B cell (primary cell): ENCODE data around the gene PLEKHG2. TPM values are rescaled to one million over a fixed set of nuclear protein-coding genes. Genes with fewer than 3 reads are reported as not detected.

Source experiments
- ATAC-seq: fragments of 200-7000 bp; cut with Tn5 transposase; one replicate; pipeline ENCODE4 v1.10.0; 2021; ENCODE audit warnings: low read depth, mild to moderate bottlenecking, moderate number of reproducible peaks, moderate library complexity
- CTCF ChIA-PET: fragments of 350-600 bp; sonication (Branson Sonifier 250); formaldehyde crosslinking; loops from one replicate; lab custom pipeline; 2021; ENCODE audit warnings: antibody characterized with exemption, inconsistent platforms; lab: Charles Lee
- POLR2A ChIA-PET: fragments of 350-600 bp; sonication (Branson Sonifier 250); formaldehyde crosslinking; loops from one replicate; lab custom pipeline; 2021; ENCODE audit warnings: antibody characterized with exemption; lab: Charles Lee
- DNase-seq: peaks from one replicate; pipeline ENCODE4 v3.0.0; 2013
- H2AFZ ChIP-seq: 2 replicates; pipeline ENCODE4 v1.6.1; 2012; ENCODE audit warnings: mild to moderate bottlenecking, low read depth, low read length; ENCODE audit not compliant: insufficient read depth, poor library complexity, severe bottlenecking
- H3K27ac ChIP-seq, 2 donors: 1 replicate in 1 of 2; 2 replicates in 1 of 2; pipeline ENCODE4 v1.5.1; 2012 to 2013; ENCODE audit warnings: low read length in 2 of 2, mild to moderate bottlenecking in 2 of 2, moderate library complexity in 1 of 2
- H3K27me3 ChIP-seq, 4 experiments: fragments of 200-600 bp in 1 of 4; sonication (generic) in 1 of 4; replicated peaks in 1 of 4; 1 replicate in 2 of 4; 2 replicates in 2 of 4; pipeline versions ENCODE4 v1.6.1 to v1.7.0; 2013 to 2016; ENCODE audit warnings: low read length in 3 of 4, mild to moderate bottlenecking in 2 of 4, mixed read lengths in 1 of 4, moderate library complexity in 1 of 4; ENCODE audit not compliant: insufficient read depth in 4 of 4, control insufficient read depth in 3 of 4; ENCODE audit errors: control extremely low read depth in 1 of 4
- H3K36me3 ChIP-seq, 2 experiments: replicated peaks in 1 of 2; 1 replicate in 1 of 2; 2 replicates in 1 of 2; pipeline versions ENCODE4 v1.6.1 to v1.7.1; 2013; ENCODE audit warnings: low read length in 1 of 2; ENCODE audit not compliant: insufficient read depth in 2 of 2, control insufficient read depth in 1 of 2; ENCODE audit errors: control extremely low read depth in 1 of 2, extremely low read depth in 1 of 2
- H3K4me1 ChIP-seq, 2 donors: fragments of 200-600 bp in 1 of 2; sonication (generic) in 1 of 2; 1 replicate in 1 of 2; 2 replicates in 1 of 2; pipeline versions ENCODE4 v1.5.1 to v1.6.1; 2013 to 2017; ENCODE audit warnings: low read length in 2 of 2; ENCODE audit not compliant: control insufficient read depth in 2 of 2, insufficient read depth in 2 of 2
- H3K4me2 ChIP-seq: replicated peaks from 2 replicates; pipeline ENCODE3; 2012; ENCODE audit warnings: mild to moderate bottlenecking, low read depth, low read length; ENCODE audit not compliant: poor library complexity, severe bottlenecking
- H3K4me3 ChIP-seq, 5 experiments: fragments of 200-600 bp in 1 of 5; sonication (generic) in 1 of 5; 1 replicate in 3 of 5; 2 replicates in 2 of 5; pipeline versions ENCODE4 v1.5.1 to v1.7.0; 2011 to 2016; ENCODE audit warnings: low read length in 4 of 5, mild to moderate bottlenecking in 4 of 5, low read depth in 2 of 5, control low read depth in 1 of 5, moderate library complexity in 1 of 5; ENCODE audit not compliant: insufficient read depth in 1 of 5; ENCODE audit errors: control extremely low read depth in 1 of 5, extremely low read depth in 1 of 5
- H3K79me2 ChIP-seq: fragments of 200-600 bp; sonication (generic); one replicate; pipeline ENCODE4 v1.6.0; 2016; ENCODE audit warnings: low read length; ENCODE audit not compliant: control insufficient read depth, insufficient read depth
- H3K9ac ChIP-seq: fragments of 200-600 bp; sonication (generic); 2 replicates; pipeline ENCODE4 v1.6.1; 2017; ENCODE audit warnings: mild to moderate bottlenecking, low read length, moderate library complexity
- H3K9me3 ChIP-seq, 3 donors: one replicate each; pipeline versions ENCODE4 v1.6.1 to v1.7.1; 2013; ENCODE audit warnings: low read length in 2 of 3; ENCODE audit not compliant: control insufficient read depth in 2 of 3, insufficient read depth in 1 of 3; ENCODE audit errors: control extremely low read depth in 1 of 3
- H4K20me1 ChIP-seq: 2 replicates; pipeline ENCODE4 v1.6.0; 2012; ENCODE audit warnings: mild to moderate bottlenecking, low read length; ENCODE audit not compliant: insufficient read depth, control insufficient read depth, poor library complexity, severe bottlenecking
- H3K27ac Mint-ChIP-seq: one replicate; pipeline ENCODE4 v1.8.0; 2021; ENCODE audit warnings: mixed read lengths
- H3K27me3 Mint-ChIP-seq: one replicate; pipeline ENCODE4 v1.8.0; 2021; ENCODE audit warnings: mixed read lengths
- H3K4me1 Mint-ChIP-seq: one replicate; pipeline ENCODE4 v1.8.0; 2021; ENCODE audit warnings: mixed read lengths
- H3K4me3 Mint-ChIP-seq: one replicate; pipeline ENCODE4 v1.8.0; 2021; ENCODE audit warnings: mixed read lengths
- H3K9me3 Mint-ChIP-seq: one replicate; pipeline ENCODE4 v1.8.0; 2022; ENCODE audit warnings: mixed read lengths; ENCODE audit not compliant: insufficient read depth
- CTCF ChIP-seq: fragments of 200-600 bp; IDR thresholded peaks from one replicate; pipeline ENCODE4 v1.8.0; 2022; ENCODE audit warnings: antibody characterized with exemption, mild to moderate bottlenecking
- EZH2 ChIP-seq: IDR thresholded peaks from 2 replicates; pipeline ENCODE4 v1.6.1; 2012; ENCODE audit warnings: borderline replicate concordance, low read depth, mild to moderate bottlenecking, moderate library complexity, low read length; ENCODE audit not compliant: insufficient read depth, poor library complexity, severe bottlenecking
- WGBS: methylation state at CpG from one replicate; pipeline ENCODE4 v1.1.5; 2013; ENCODE audit warnings: missing lambda C conversion rate; ENCODE audit not compliant: insufficient coverage; 5-methylcytosine and 5-hydroxymethylcytosine counted together
- intact Hi-C: fragments of 100-400 bp; cut with micrococcal nuclease; formaldehyde crosslinking; loops from one replicate; pipeline ENCODE4 v1.10.0; 2022
- polyA plus RNA-seq: library from polyadenylated mRNA; depleted of rRNA; stranded (reverse); fragments of >200 nt; gene quantifications from 2 replicates; pipeline ENCODE4 v1.2.3, GENCODE V29; 2012
- total RNA-seq, 2 donors: library from RNA; stranded (reverse); fragments of 120-200 nt in 1 of 2; gene quantifications; 1 replicate in 1 of 2; 2 replicates in 1 of 2; pipeline versions ENCODE4 v1.2.3 to v1.2.4, GENCODE V29; 2013 to 2022

Gene PLEKHG2
- total and polyA plus RNA-seq, 2 donors (not counting 1 experiment from before 2014, with no cell fraction given), result 27.0 to 167 TPM

DNA sequence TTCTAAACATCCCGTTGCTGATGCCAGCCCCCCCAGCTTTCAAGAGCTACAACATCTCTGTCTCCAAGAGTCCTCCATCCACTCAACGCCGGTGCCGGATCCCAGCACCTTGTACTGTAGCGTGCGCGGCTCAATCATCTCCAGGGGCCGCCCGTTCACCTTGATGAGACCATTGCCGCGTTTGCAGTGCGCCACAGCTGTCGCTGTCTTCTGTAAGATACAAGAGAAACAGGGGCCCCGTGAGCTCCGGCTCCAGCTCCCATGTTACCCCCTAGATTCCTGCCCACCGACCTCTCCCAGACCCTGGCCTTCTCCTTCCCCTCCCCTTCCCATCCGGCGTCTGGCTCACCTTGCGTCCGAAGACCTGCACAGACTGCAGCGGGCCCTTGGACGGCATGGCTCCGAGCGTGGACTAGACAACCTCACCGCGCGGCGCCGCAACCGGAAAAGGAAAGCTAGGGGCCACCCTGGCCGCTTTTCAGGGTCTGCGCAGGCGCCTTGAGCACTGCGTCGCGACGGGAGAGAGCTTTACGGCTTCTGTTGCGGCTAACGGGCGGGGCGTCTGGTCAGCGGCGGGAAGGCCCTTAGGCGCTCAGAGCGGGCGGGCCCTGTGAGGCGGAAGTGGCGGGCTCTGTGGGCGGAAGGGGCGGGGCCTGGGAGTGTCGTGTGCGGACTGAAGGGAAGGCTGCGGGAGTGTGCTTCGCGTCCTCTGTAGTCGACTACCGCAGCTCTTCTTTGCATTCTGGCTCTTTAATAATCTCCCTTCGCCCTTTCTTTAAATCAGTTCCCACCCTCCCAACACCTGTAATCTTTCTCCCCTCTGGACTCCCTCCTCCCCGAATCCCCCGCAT is 23.3 kb downstream of the PLEKHG2 start, which contains the start of gene RPS16:
Gene RPS16, minus strand, starts transcription at position 451 of the 851 bp plus-strand sequence. Its CDS starts 54 bp downstream, at position 397.
- Mint-ChIP-seq H3K4me3 (peak within 1 kb of the TSS; percentile 100), H3K27me3 (no peaks in the 10 kb centered on the region), H3K27ac (peak within 1 kb of the TSS; percentile 100), H3K4me1 (peaks cover 47% of the 10 kb centered on the region), H3K9me3 (no peaks in the 10 kb centered on the region)
- Histone ChIP-seq H3K36me3 (peaks cover 7 to 37% of the 10 kb centered on the region in 2 experiments), H3K4me1 (peaks cover 29 to 35% of the 10 kb centered on the region in 2 donors), H3K9ac (peak within 1 kb of the TSS; percentile 96), H3K9me3 (no peaks in the 10 kb centered on the region), H3K79me2 (peaks cover 49% of the 10 kb centered on the region), H3K27ac (peak within 1 kb of the TSS; percentile 80 to 93), H3K4me2 (peak within 1 kb of the TSS; percentile 92), H4K20me1 (peaks cover 34% of the 10 kb centered on the region), H3K27me3 (no peaks in the 10 kb centered on the region), H2AFZ (peak within 1 kb of the TSS; percentile 86), H3K4me3 (peak within 1 kb of the TSS; percentile 65 to 100 (median 84))
- intact Hi-C loops, result loop anchor here (1.0 kb wide), 6 partner anchors 10 to 310 kb away; partner anchors contain the start of genes EID2B, MED29, PAF1 and PAK4
- ChIA-PET POLR2A (interaction anchor here (0.7 to 1.9 kb wide), 20 partner anchors 9 to 1061 kb away, joined by 3 to 42 read pairs (median 10); partner anchors contain the start of genes GMFG, MED29, PAF1 and PLEKHG2), CTCF (interaction anchor here (0.7 to 1.8 kb wide), 14 partner anchors 9 to 237 kb away, joined by 3 to 28 read pairs (median 4); partner anchors contain the start of genes EID2B, MED29, PAF1 and PLEKHG2)
- ATAC-seq (peak; percentile 94), DNase-seq (peak; percentile 99)
- TF ChIP-seq CTCF (no peak), EZH2 (no peak)
- WGBS, result under 1% methylated on average over 50 of the region's 61 CpGs
